HG03159 (cell line): ENCODE data around the gene PAX5.

Experiments
- ATAC-seq: cut with Tn5 transposase; IDR thresholded peaks from one replicate; pipeline ENCODE4 v1.9.1; 2021; ENCODE audit warnings: mild to moderate bottlenecking, moderate library complexity; ENCODE audit not compliant: unreplicated experiment

The PAX5 gene

GRCh38 chr9:36864491-36865410, 169.3 kb downstream of the PAX5 start:
- no peak for ATAC-seq

- ATAC-seq = no peak
Observed at GRCh38 chr9:36862206-36863145, 171.6 kb downstream of the PAX5 start.

DNA sequence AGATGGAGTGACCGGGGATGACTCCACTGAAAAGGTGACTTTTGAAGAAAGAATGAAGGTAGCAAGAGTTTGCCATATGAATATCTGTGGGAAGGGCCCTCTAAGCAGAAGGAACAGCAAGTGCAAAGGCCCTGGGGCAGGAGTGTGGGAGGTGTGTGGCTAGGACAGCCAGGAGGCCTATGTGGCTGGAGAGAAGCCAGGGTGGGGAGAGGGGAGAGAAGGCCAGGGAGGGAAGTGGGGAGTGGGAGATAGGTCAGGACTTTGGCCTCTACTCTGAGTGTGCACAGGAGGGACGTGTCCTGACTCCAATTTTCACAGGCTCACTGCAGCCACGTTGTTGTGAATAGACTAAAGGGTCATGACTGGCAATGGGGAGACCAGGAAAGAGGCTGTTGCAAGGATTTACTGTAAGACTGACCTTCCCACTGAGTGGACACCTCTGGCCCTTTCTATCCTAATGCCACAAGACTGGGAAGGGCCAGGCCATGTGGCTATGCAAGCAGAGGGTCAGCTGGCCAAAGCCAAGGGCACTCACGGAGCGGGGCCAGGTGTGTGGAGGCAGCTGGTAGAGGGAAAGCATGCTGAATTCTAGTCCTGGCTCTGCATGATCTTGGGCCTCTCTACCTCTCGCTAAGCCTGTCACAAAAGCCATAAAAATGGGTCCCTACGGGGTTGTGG, 172.4 kb downstream of the PAX5 start:
- no peak for ATAC-seq

DNA sequence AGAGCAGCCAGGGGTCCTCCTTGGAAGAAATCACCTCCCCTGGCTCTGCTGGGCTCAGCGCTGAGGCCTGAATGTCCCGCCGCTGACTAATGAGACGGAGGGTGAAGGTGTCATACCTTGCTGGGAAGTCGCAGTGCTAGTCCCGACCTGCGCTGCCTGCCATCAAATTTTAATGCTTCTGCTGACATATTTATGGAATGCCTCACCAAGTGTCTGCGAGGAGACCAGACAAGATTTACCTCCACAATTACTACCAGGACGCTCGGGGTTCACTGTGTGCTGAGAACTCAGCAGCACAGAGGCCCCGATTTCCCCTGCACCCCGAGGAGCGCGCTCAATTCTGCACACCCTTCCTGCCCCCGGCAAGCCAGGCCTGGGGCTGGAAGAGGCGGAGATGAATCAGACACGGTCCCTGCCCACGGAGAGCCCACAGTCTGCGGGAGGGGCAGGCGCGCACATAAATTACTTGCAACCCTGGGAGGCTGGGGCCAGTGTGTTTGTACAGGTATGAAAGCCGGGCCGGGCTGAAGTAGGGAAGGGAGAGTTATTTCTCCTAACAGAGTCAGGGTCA, 175.2 kb downstream of the PAX5 start:
- ATAC-seq = no peak

DNA sequence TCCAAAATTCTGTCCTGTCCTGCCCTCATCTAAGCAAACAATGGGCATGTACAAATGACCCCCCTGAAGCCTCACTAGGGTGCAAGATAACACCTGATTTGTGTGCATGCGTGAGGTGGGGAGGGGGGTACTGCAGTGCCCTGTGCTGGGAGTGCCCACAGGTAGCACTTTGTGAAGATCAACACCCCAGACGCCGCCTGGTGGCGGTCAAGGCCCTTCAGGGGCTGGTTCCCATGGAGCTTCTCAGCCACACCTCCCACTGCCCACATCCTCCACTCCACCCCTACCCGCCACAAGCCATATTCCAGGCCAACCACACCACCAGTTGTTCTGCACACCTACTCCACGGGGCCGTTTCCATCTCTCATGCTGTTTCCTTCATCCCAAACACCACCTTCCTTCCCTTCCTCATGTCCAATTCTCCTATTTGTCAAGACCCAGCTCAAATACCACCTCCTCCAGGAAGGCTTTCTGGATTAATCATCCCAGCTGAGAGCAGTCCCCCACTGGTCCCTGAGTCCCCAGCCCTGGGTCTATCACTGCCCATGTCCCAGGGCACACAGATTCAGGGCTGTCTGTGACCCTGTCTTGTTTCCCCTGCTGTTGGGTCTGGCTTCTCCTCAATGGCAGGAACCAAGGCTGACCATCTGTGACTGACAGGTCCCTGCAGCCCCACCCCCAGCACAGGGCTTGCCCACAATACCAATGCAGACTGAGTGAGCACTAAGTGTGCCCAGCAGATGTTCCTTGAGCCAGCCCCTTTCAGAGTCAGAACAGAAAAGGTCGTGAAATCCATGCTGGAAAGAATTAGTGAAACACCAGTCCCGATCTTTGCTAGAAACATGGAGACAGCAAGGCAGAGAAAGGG, 178.4 kb downstream of the PAX5 start:
- no peak for ATAC-seq

- ATAC-seq = no peak
Observed at GRCh38 chr9:36854751-36855150, 179.3 kb downstream of the PAX5 start.

DNA sequence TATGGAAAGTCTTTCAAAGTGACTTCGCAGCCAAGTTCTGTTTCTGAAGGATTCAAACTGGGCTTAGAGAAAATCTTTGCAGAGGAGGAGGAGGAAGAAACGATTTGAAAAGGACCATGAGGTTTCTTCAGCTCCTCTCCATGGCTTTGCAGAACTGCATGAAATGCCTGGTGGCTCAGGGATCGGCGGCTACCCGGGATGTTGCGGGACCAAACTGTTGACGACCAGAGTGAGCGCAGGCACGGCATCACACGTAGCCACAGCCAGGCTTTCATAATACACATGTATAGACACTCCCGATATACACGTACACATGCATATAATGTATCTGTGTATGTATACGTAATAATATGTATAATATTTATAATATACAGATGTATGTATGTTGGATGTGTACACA, 180.0 kb downstream of the PAX5 start:
- no peak for ATAC-seq

GRCh38 chr9:36853233-36853632, 180.8 kb downstream of the PAX5 start:
- ATAC-seq = no peak

- ATAC-seq = no peak
Observed at GRCh38 chr9:36849943-36850342, 184.1 kb downstream of the PAX5 start.

DNA sequence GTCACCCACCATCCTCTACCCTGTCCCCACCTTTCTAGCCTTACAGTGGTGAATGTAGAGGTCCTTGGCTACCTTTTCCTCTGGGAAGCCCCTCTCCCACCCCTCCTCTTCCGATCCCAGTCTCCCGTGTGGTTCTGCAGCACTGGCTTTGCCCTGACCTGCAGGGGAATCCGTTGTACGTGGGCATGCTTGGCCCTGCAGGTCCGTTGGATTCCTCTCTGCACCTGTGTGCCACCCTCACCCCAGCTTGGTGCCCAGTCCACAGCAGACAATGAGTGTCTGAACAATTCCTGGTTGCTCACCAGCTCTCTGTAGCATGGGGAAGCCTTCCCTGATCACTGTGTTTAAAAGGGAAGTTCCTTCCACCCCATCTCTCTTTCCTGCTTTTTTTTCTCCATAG, 185.1 kb downstream of the PAX5 start:
- ATAC-seq = no peak

DNA sequence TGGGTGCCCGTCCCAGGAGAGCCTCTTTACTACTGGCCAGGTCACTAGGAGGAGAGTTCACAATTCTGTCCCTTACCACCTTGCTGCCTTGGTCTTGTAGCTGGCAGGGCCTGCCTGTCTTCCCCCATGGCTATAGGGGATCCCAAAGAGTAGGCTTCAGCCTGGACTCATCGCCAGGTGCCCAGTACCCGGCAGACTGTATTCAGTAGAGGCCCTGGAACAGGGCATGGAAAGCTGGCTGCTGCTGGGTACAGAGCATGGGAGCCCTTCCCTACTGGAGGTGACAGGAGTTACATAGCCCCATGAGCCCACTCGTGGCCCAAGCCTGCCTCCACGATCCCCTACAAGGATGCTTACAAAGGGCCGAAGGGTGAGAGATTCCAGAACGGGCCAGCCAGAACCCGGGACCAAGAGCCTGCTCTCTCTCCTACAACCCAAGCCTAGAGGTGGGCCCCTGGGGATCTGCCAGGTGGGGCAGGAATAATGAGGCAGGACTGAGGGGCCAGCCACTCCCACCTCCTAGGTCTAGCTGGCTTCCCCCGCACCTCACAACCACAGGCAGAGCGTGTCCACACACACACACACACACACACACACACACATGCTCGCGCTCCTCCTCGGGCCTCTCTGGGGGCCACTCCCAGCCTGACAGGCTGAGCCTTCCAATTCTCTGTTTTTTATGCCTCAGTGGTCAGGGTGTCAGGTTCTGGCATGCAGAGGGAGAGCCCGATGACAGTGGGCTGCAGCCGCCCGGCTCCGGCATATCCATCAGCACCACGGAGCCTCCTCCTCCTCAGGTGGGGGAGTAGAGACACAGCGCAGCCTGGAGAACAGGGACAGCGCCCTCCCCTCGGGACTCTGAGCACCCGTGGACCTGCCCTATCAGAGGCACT, 186.0 kb downstream of the PAX5 start:
- no peak for ATAC-seq

GRCh38 chr9:36846621-36847020, 187.4 kb downstream of the PAX5 start:
- ATAC-seq = no peak

GRCh38 chr9:36845844-36846243, 188.2 kb downstream of the PAX5 start:
- no peak for ATAC-seq

DNA sequence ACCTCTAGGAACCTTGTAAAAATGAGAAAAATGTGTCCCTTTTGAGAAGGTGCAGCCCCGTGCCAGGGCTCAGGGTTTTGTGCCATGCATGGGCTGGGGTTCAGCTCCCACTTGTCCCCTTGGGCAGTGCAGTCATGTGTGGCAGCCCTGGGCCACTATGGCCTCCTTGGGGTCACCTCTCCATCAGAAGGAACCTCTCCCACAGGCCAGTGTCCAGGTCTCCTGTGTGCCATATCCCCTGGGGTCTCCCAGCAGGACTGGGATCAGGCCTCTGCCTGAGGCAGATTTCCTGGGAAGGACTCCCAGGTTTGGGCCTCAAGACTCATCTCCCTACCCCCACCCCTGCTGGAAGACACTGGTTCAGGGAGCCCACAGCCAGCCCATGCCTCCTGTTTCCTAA, 189.1 kb downstream of the PAX5 start:
- ATAC-seq = no peak

DNA sequence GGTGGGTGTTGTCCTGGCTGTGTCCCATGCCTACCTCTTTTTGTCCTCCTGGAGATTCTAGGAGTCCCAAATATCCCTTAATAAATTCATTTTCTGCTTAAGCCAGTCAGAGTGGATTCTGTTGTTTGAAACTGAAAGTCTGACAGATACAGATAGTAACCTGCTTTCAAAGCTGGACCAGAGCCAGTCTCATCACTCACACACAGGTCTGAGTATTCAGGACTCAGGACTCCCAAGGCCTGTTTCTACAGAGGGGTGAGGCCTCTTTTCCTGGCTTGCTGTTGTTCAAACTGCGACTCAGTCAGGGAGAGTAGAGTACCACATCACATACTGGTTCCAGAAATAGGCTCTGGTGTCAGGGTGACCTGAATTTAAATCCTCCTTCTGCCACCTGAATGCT, 190.1 kb downstream of the PAX5 start:
- ATAC-seq = no peak

- ATAC-seq = no peak
Observed at GRCh38 chr9:36842560-36843530, 191.2 kb downstream of the PAX5 start.

DNA sequence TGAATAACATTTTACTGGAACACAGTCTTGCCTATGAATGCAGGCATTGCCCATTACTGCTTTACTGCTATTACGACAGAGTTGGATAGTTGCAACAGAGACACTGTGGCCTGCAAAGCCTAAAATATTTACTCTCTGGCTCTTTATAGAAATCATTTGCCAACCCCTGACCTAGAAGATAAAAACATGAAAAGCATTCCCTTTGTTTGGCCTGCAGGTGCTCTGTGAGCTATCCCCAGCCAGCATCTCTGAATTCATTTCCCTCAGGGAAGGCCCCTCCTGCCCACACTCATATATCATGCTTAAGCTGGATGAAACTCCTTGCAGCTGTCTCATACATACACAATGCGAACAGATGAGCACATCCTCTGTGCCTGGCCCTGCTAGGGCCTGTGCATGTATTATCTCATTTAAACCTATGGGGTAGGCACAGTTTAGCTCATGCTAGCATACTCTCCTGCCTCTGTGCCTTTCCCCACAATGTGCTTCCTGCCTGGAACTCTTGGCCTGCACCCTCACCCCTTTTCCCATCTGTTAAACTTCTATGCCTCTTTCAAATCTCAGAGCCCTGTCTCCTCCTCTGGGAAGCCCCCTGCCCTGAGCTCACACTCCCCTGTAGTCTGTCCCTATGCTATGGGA, 193.1 kb downstream of the PAX5 start:
- ATAC-seq = no peak
